Measurements from ENCODE around the gene NINL.

NINL gene

DNA sequence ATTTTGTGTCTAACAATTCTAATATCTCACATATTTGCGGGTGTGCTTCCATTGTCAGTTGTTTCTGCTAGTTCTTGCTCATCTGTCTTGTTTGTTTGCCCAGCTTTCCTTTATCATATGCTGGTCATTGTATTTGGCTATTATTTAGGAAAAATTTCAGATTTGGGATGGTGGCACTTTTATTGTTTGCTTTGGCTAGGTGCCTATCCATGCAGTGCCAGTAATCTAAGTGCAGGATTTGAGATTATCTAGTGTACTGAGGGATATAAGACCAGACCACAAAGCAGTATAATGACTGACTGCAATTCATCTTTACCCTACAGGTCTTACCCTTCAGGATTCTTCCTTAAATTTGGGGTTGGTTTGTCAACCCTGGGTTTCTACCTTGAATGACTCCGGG is 63.9 kb downstream of the NINL start:
- no CpG with 5 or more reads among the region's 2 CpGs for WGBS, 2 donors (ENCODE audit: extremely low coverage in 2 of 2, insufficient read length in 2 of 2, insufficient replicate concordance in 1 of 2)
- Histone ChIP-seq H3K9ac (ENCODE audit: low read depth, low read length, poor library complexity) (no peak overlapping the region), H3K4me3 (ENCODE audit: low read length in 2 of 2) (no peak overlapping the region), H3K27me3 (ENCODE audit: control insufficient read depth in 3 of 3, insufficient read depth in 3 of 3, low read depth in 1 of 3, low read length in 3 of 3) (peaks cover 0 to under 1% (median 0%) of the 10 kb centered on the region in 3 experiments), H3K4ac (ENCODE audit: low read length) (no peak overlapping the region), H2AFZ (ENCODE audit: low read length) (no peak overlapping the region), H2BK15ac (ENCODE audit: low read length) (no peak overlapping the region), H3K79me1 (ENCODE audit: low read depth, low read length) (peaks cover 1% of the 10 kb centered on the region), H2BK120ac (ENCODE audit: low read depth, low read length) (no peak overlapping the region), H3K36me3 (replicated peaks in 1 of 2; ENCODE audit: control insufficient read depth in 2 of 2, insufficient read depth in 2 of 2, low read length in 2 of 2) (peaks cover 8 to 90% of the 10 kb centered on the region in 2 donors), H2AK5ac (ENCODE audit: low read depth, low read length) (no peak overlapping the region), H3K14ac (ENCODE audit: low read length) (no peak overlapping the region), H4K91ac (ENCODE audit: low read depth, low read length, poor library complexity) (no peak overlapping the region), H3K18ac (ENCODE audit: low read length) (no peak overlapping the region), H3K27ac (replicated peaks; ENCODE audit: low read length) (no peak overlapping the region), H2BK5ac (ENCODE audit: low read length) (no peak overlapping the region), H3K23ac (ENCODE audit: low read depth, low read length, poor library complexity) (no peak overlapping the region), H3K4me2 (ENCODE audit: insufficient read depth, low read length, poor library complexity, severe bottlenecking) (no peak overlapping the region), H3K9me3 (replicated peaks in 1 of 2; ENCODE audit: control insufficient read depth in 2 of 2, insufficient read depth in 1 of 2, low read depth in 1 of 2, low read length in 2 of 2) (peaks cover 5 to 44% of the 10 kb centered on the region in 2 donors), H4K8ac (ENCODE audit: low read depth, low read length) (no peak overlapping the region), H2BK12ac (ENCODE audit: low read length) (no peak overlapping the region), H3K4me1 (ENCODE audit: control insufficient read depth in 2 of 2, insufficient read depth in 1 of 2, low read depth in 1 of 2, low read length in 2 of 2) (no peaks in the 10 kb centered on the region)
- no peak for DNase-seq (ENCODE audit: low spot score)

DNA sequence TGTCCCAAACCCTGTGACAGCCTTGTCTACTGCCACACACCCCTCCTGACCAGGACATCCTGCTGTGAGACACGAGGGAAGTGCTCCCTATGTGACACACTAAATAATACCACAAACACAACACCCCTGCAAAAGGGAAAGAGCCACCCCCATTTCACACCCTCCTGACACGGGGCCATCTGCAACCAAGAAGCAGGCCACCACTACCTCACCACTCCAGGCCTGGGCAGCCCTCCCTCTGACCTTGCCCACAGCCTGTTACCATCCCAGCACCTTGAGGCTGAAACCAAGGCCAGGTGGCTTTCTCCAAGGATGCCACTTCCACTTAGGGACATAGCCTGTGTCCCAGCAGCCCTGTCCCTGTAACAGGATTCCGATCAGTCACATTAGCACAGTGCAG is 68.2 kb downstream of the NINL start:
- no peak for DNase-seq (ENCODE audit: low spot score)
- Histone ChIP-seq H3K23ac (ENCODE audit: low read depth, low read length, poor library complexity) (no peak overlapping the region), H3K9ac (ENCODE audit: low read depth, low read length, poor library complexity) (no peak overlapping the region), H3K4me2 (ENCODE audit: insufficient read depth, low read length, poor library complexity, severe bottlenecking) (no peak overlapping the region), H3K27me3 (ENCODE audit: control insufficient read depth in 3 of 3, insufficient read depth in 3 of 3, low read depth in 1 of 3, low read length in 3 of 3) (no peaks in the 10 kb centered on the region), H2BK12ac (ENCODE audit: low read length) (no peak overlapping the region), H3K79me1 (ENCODE audit: low read depth, low read length) (no peaks in the 10 kb centered on the region), H3K27ac (replicated peaks; ENCODE audit: low read length) (no peak overlapping the region), H2BK120ac (ENCODE audit: low read depth, low read length) (no peak overlapping the region), H4K8ac (ENCODE audit: low read depth, low read length) (no peak overlapping the region), H3K4me3 (ENCODE audit: low read length in 2 of 2) (no peak overlapping the region), H2AK5ac (ENCODE audit: low read depth, low read length) (no peak overlapping the region), H2BK15ac (ENCODE audit: low read length) (no peak overlapping the region), H3K18ac (ENCODE audit: low read length) (no peak overlapping the region), H3K14ac (ENCODE audit: low read length) (no peak overlapping the region), H3K4ac (ENCODE audit: low read length) (no peak overlapping the region), H2AFZ (ENCODE audit: low read length) (no peak overlapping the region), H3K4me1 (ENCODE audit: control insufficient read depth in 2 of 2, insufficient read depth in 1 of 2, low read depth in 1 of 2, low read length in 2 of 2) (no peaks in the 10 kb centered on the region), H3K9me3 (replicated peaks in 1 of 2; ENCODE audit: control insufficient read depth in 2 of 2, insufficient read depth in 1 of 2, low read depth in 1 of 2, low read length in 2 of 2) (peaks cover 14 to 66% of the 10 kb centered on the region in 2 donors), H2BK5ac (ENCODE audit: low read length) (no peak overlapping the region), H3K36me3 (replicated peaks in 1 of 2; ENCODE audit: control insufficient read depth in 2 of 2, insufficient read depth in 2 of 2, low read length in 2 of 2) (peaks cover 22 to 92% of the 10 kb centered on the region in 2 donors), H4K91ac (ENCODE audit: low read depth, low read length, poor library complexity) (no peak overlapping the region)
- WGBS, 2 donors (ENCODE audit: extremely low coverage in 2 of 2, insufficient read length in 2 of 2, insufficient replicate concordance in 1 of 2), result no CpG with 5 or more reads among the region's 3 CpGs

DNA sequence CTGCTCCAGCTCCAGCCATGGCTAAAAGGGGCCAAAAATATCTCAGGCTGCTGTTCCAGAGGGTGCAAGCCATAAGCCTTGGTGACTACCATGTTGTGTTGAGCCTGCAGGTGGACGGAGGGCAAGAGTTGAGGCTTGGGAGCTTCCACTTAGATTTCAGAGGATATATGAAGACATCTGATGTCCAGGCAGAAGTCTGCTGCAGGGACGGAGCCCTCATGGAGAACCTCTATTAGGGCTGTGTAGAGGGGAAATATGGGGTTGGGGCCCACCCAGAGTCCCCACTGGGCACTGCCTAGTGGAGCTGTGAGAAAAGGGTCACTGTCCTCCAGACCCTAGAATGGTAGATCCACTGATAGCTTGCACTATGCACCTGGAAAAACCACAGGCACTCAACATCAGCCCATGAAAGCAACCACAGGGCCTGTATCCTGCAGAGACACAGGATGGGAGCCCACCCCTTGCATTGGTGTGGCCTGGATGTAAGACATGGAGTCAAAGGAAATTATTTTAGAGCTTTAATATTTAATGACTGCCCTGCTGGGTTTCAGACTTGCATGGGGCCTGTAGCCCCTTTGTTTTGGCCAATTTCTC is 70.5 kb downstream of the NINL start:
- Histone ChIP-seq H2AK5ac (ENCODE audit: low read depth, low read length) (no peak overlapping the region), H3K36me3 (replicated peaks in 1 of 2; ENCODE audit: control insufficient read depth in 2 of 2, insufficient read depth in 2 of 2, low read length in 2 of 2) (peaks cover 32 to 92% of the 10 kb centered on the region in 2 donors)

DNA sequence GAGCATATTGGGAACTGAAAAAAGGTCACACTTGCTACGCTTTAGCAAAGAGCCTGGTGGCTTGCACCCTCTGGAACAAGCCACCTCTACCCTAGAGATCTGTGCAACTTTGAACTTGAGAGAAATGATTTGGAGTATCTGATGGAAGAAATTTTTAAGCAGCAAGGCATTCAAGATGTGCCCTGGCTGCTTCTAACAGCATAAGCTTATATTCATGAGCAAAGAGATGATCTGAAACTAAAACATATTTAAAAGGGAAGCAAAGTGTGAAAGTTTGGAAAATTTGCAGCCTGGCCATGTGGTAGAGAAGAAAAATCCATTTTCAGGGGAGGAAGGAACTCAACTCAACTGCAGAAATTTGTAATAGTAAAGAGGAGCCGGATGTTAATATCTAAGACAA is 71.1 kb downstream of the NINL start:
- DNase-seq (ENCODE audit: low spot score), result no peak

More for the DNA sequence above, 70.5 kb downstream of the NINL start:
- Histone ChIP-seq H3K4me3 (ENCODE audit: low read length in 2 of 2) (no peak overlapping the region), H3K9ac (ENCODE audit: low read depth, low read length, poor library complexity) (no peak overlapping the region), H3K23ac (ENCODE audit: low read depth, low read length, poor library complexity) (no peak overlapping the region), H2BK120ac (ENCODE audit: low read depth, low read length) (no peak overlapping the region), H3K4ac (ENCODE audit: low read length) (no peak overlapping the region), H2BK12ac (ENCODE audit: low read length) (no peak overlapping the region), H4K91ac (ENCODE audit: low read depth, low read length, poor library complexity) (no peak overlapping the region), H3K4me2 (ENCODE audit: insufficient read depth, low read length, poor library complexity, severe bottlenecking) (no peak overlapping the region), H3K18ac (ENCODE audit: low read length) (no peak overlapping the region), H3K9me3 (replicated peaks in 1 of 2; ENCODE audit: control insufficient read depth in 2 of 2, insufficient read depth in 1 of 2, low read depth in 1 of 2, low read length in 2 of 2) (peaks cover 14 to 52% of the 10 kb centered on the region in 2 donors), H3K14ac (ENCODE audit: low read length) (no peak overlapping the region), H2BK15ac (ENCODE audit: low read length) (no peak overlapping the region), H3K27me3 (ENCODE audit: control insufficient read depth in 3 of 3, insufficient read depth in 3 of 3, low read depth in 1 of 3, low read length in 3 of 3) (no peaks in the 10 kb centered on the region), H2AFZ (ENCODE audit: low read length) (no peak overlapping the region), H3K4me1 (ENCODE audit: control insufficient read depth in 2 of 2, insufficient read depth in 1 of 2, low read depth in 1 of 2, low read length in 2 of 2) (no peaks in the 10 kb centered on the region), H2BK5ac (ENCODE audit: low read length) (no peak overlapping the region), H3K79me1 (ENCODE audit: low read depth, low read length) (no peaks in the 10 kb centered on the region), H3K27ac (replicated peaks; ENCODE audit: low read length) (no peak overlapping the region), H4K8ac (ENCODE audit: low read depth, low read length) (no peak overlapping the region)
- DNase-seq (ENCODE audit: low spot score), result no peak
- no CpG with 5 or more reads among the region's 2 CpGs for WGBS, 2 donors (ENCODE audit: extremely low coverage in 2 of 2, insufficient read length in 2 of 2, insufficient replicate concordance in 1 of 2)

More for the DNA sequence above, 71.1 kb downstream of the NINL start:
- Histone ChIP-seq H3K27me3 (ENCODE audit: control insufficient read depth in 3 of 3, insufficient read depth in 3 of 3, low read depth in 1 of 3, low read length in 3 of 3) (no peaks in the 10 kb centered on the region), H2BK15ac (ENCODE audit: low read length) (no peak overlapping the region), H4K8ac (ENCODE audit: low read depth, low read length) (no peak overlapping the region), H3K27ac (replicated peaks; ENCODE audit: low read length) (no peak overlapping the region), H2AK5ac (ENCODE audit: low read depth, low read length) (no peak overlapping the region), H3K4ac (ENCODE audit: low read length) (no peak overlapping the region), H3K18ac (ENCODE audit: low read length) (no peak overlapping the region), H3K79me1 (ENCODE audit: low read depth, low read length) (no peaks in the 10 kb centered on the region), H3K4me2 (ENCODE audit: insufficient read depth, low read length, poor library complexity, severe bottlenecking) (no peak overlapping the region), H3K9ac (ENCODE audit: low read depth, low read length, poor library complexity) (no peak overlapping the region), H2AFZ (ENCODE audit: low read length) (no peak overlapping the region), H3K23ac (ENCODE audit: low read depth, low read length, poor library complexity) (no peak overlapping the region), H3K36me3 (replicated peaks in 1 of 2; ENCODE audit: control insufficient read depth in 2 of 2, insufficient read depth in 2 of 2, low read length in 2 of 2) (peaks cover 37 to 95% of the 10 kb centered on the region in 2 donors), H2BK12ac (ENCODE audit: low read length) (no peak overlapping the region), H3K4me1 (ENCODE audit: control insufficient read depth in 2 of 2, insufficient read depth in 1 of 2, low read depth in 1 of 2, low read length in 2 of 2) (no peaks in the 10 kb centered on the region), H2BK5ac (ENCODE audit: low read length) (no peak overlapping the region), H3K4me3 (ENCODE audit: low read length in 2 of 2) (no peak overlapping the region), H4K91ac (ENCODE audit: low read depth, low read length, poor library complexity) (no peak overlapping the region), H3K14ac (ENCODE audit: low read length) (no peak overlapping the region), H3K9me3 (replicated peaks in 1 of 2; ENCODE audit: control insufficient read depth in 2 of 2, insufficient read depth in 1 of 2, low read depth in 1 of 2, low read length in 2 of 2) (peaks cover 14 to 52% of the 10 kb centered on the region in 2 donors), H2BK120ac (ENCODE audit: low read depth, low read length) (no peak overlapping the region)
- no CpG with 5 or more reads among the region's 2 CpGs for WGBS, 2 donors (ENCODE audit: extremely low coverage in 2 of 2, insufficient read length in 2 of 2, insufficient replicate concordance in 1 of 2)

Measured in neuronal stem cell (in vitro differentiated cells).